IMR-90 (cell line): ENCODE measurements around the gene DNM3. TPM values are rescaled to one million over a fixed set of nuclear protein-coding genes. Genes with fewer than 3 reads are reported as not detected.

Experiments
- ATAC-seq: fragments of 200-7000 bp; cut with Tn5 transposase; 2 replicates; pipeline ENCODE4 v1.9.1; 2020; ENCODE audit warnings: low read depth, mild to moderate bottlenecking, moderate library complexity
- BruUV-seq: library from RNA; stranded (reverse); fragments of 400-500 nt; replicated peaks from 2 replicates; lab custom pipeline; 2021; lab: Mats Ljungman, UMichigan
- CTCF ChIA-PET: fragments of 300-600 bp; formaldehyde crosslinking; extraction: SDS; loops from one replicate; lab custom pipeline; 2021; ENCODE audit warnings: antibody characterized with exemption; lab: Yijun Ruan, JAX
- POLR2A ChIA-PET: fragments of 300-600 bp; sonication (Branson Sonifier 250); formaldehyde crosslinking; loops from one replicate; lab custom pipeline; 2022; ENCODE audit warnings: antibody characterized with exemption; ENCODE audit not compliant: unreplicated experiment; lab: Charles Lee
- DNase-seq: peaks from one replicate; pipeline ENCODE4 v3.0.0; 2013
- H2AFZ ChIP-seq: replicated peaks from 2 replicates; pipeline ENCODE3; 2013; ENCODE audit warnings: low read length, mild to moderate bottlenecking; ENCODE audit not compliant: poor library complexity
- H2AK5ac ChIP-seq: 2 replicates; pipeline ENCODE4 v1.6.1; 2013; ENCODE audit warnings: low read depth, low read length, inconsistent platforms
- H2AK9ac ChIP-seq: replicated peaks from 2 replicates; pipeline ENCODE3; 2013; ENCODE audit warnings: mild to moderate bottlenecking, low read depth, low read length, moderate library complexity; ENCODE audit not compliant: poor library complexity
- H2BK120ac ChIP-seq: 2 replicates; pipeline ENCODE4 v1.6.1; 2013; ENCODE audit warnings: low read depth, low read length, inconsistent platforms
- H2BK15ac ChIP-seq: 3 replicates; pipeline ENCODE4 v1.6.1; 2013; ENCODE audit warnings: low read depth, low read length, inconsistent platforms
- H2BK20ac ChIP-seq: 2 replicates; pipeline ENCODE4 v1.6.1; 2013; ENCODE audit warnings: low read depth, mild to moderate bottlenecking, inconsistent platforms, low read length, moderate library complexity
- H2BK5ac ChIP-seq: 2 replicates; pipeline ENCODE4 v1.6.1; 2013; ENCODE audit warnings: mild to moderate bottlenecking, low read depth, low read length, inconsistent platforms; ENCODE audit not compliant: poor library complexity, severe bottlenecking
- H3K14ac ChIP-seq: replicated peaks from 2 replicates; pipeline ENCODE4 v1.6.1; 2013; ENCODE audit warnings: low read depth, low read length, inconsistent platforms
- H3K18ac ChIP-seq: 2 replicates; pipeline ENCODE4 v1.6.1; 2013; ENCODE audit warnings: low read depth, low read length, control low read depth
- H3K23ac ChIP-seq: 2 replicates; pipeline ENCODE4 v1.6.1; 2013; ENCODE audit warnings: low read depth, low read length, inconsistent platforms
- H3K27ac ChIP-seq: 2 replicates; pipeline ENCODE4 v1.5.1; 2013; ENCODE audit warnings: mild to moderate bottlenecking, control low read depth, low read length; ENCODE audit not compliant: insufficient read depth
- H3K27me3 ChIP-seq: 2 replicates; pipeline ENCODE4 v1.6.1; 2013; ENCODE audit warnings: low read length; ENCODE audit not compliant: control insufficient read depth, insufficient read depth
- H3K36me3 ChIP-seq: 2 replicates; pipeline ENCODE4 v1.6.1; 2013; ENCODE audit warnings: low read length, mixed read lengths; ENCODE audit not compliant: control insufficient read depth, insufficient read depth
- H3K4ac ChIP-seq: 2 replicates; pipeline ENCODE4 v1.6.1; 2013; ENCODE audit warnings: low read depth, low read length, inconsistent platforms
- H3K4me1 ChIP-seq: 2 replicates; pipeline ENCODE4 v1.6.1; 2013; ENCODE audit warnings: low read length, mixed read lengths; ENCODE audit not compliant: control insufficient read depth, insufficient read depth
- H3K4me2 ChIP-seq: 2 replicates; pipeline ENCODE4 v1.6.1; 2013; ENCODE audit warnings: low read depth, mild to moderate bottlenecking, control low read depth, low read length, moderate library complexity
- H3K4me3 ChIP-seq: 2 replicates; pipeline ENCODE4 v1.5.1; 2013; ENCODE audit warnings: low read depth, mild to moderate bottlenecking, control low read depth, low read length, moderate library complexity; ENCODE audit not compliant: insufficient read depth
- H3K56ac ChIP-seq: 2 replicates; pipeline ENCODE4 v1.6.1; 2013; ENCODE audit warnings: low read length, inconsistent platforms; ENCODE audit not compliant: insufficient read depth; ENCODE audit errors: extremely low read depth
- H3K79me1 ChIP-seq, 2 experiments: 2 replicates each; pipeline ENCODE4 v1.6.1; 2013; ENCODE audit warnings: low read length in 2 of 2, inconsistent platforms in 1 of 2, low read depth in 1 of 2
- H3K9ac ChIP-seq: 2 replicates; pipeline ENCODE4 v1.6.1; 2013; ENCODE audit warnings: low read depth, low read length, control low read depth
- H3K9me1 ChIP-seq: 2 replicates; pipeline ENCODE4 v1.6.1; 2013; ENCODE audit warnings: low read length, inconsistent platforms; ENCODE audit not compliant: insufficient read depth
- H3K9me3 ChIP-seq: 2 replicates; pipeline ENCODE4 v1.6.1; 2013; ENCODE audit warnings: low read length; ENCODE audit not compliant: control insufficient read depth, insufficient read depth
- H4K20me1 ChIP-seq: 2 replicates; pipeline ENCODE4 v1.6.1; 2013; ENCODE audit warnings: low read length, inconsistent platforms; ENCODE audit not compliant: insufficient read depth
- H4K5ac ChIP-seq: 2 replicates; pipeline ENCODE4 v1.6.1; 2013; ENCODE audit warnings: mild to moderate bottlenecking, low read depth, low read length, control low read depth
- H4K8ac ChIP-seq, 2 experiments: 2 replicates each; pipeline ENCODE4 v1.6.1; 2013; ENCODE audit warnings: low read depth in 2 of 2, low read length in 2 of 2, control low read depth in 1 of 2, inconsistent platforms in 1 of 2
- H4K91ac ChIP-seq: 2 replicates; pipeline ENCODE4 v1.6.1; 2013; ENCODE audit warnings: low read depth, low read length, inconsistent platforms; ENCODE audit not compliant: insufficient read depth
- BHLHE40 ChIP-seq: fragments of 150-350 bp; IDR thresholded peaks from 2 replicates; pipeline ENCODE4 v1.6.1; 2016; ENCODE audit warnings: mild to moderate bottlenecking, low read depth, low read length
- CEBPB ChIP-seq: IDR thresholded peaks from 2 replicates; pipeline ENCODE4 v1.6.1; 2012; ENCODE audit warnings: low read depth, low read length, improper control_type of control experiment
- CHD1 ChIP-seq: IDR thresholded peaks from 2 replicates; pipeline ENCODE4 v1.6.1; 2012; ENCODE audit warnings: low read depth, low read length, improper control_type of control experiment
- ELK1 ChIP-seq: fragments of 150-350 bp; IDR thresholded peaks from 2 replicates; pipeline ENCODE4 v1.6.1; 2016; ENCODE audit warnings: low read depth, mild to moderate bottlenecking, low read length, moderate library complexity, borderline replicate concordance
- FOS ChIP-seq: fragments of 150-350 bp; IDR thresholded peaks from 2 replicates; pipeline ENCODE4 v1.6.1; 2016; ENCODE audit warnings: low read depth, low read length
- MAFK ChIP-seq: IDR thresholded peaks from 2 replicates; pipeline ENCODE4 v1.6.1; 2012; ENCODE audit warnings: low read depth, low read length, improper control_type of control experiment
- MAZ ChIP-seq: IDR thresholded peaks from 2 replicates; pipeline ENCODE4 v1.6.1; 2012; ENCODE audit warnings: low read depth, mild to moderate bottlenecking, low read length, improper control_type of control experiment, moderate library complexity, borderline replicate concordance
- MXI1 ChIP-seq: IDR thresholded peaks from 2 replicates; pipeline ENCODE4 v1.6.1; 2012; ENCODE audit warnings: low read depth, mild to moderate bottlenecking, low read length, moderate library complexity, borderline replicate concordance
- NFE2L2 ChIP-seq: fragments of 150-350 bp; IDR thresholded peaks from 2 replicates; pipeline ENCODE4 v1.6.1; 2016; ENCODE audit warnings: low read depth, mild to moderate bottlenecking, low read length
- POLR2A ChIP-seq: IDR thresholded peaks from 2 replicates; pipeline ENCODE4 v1.6.1; 2012; ENCODE audit warnings: mild to moderate bottlenecking, low read depth, low read length
- RAD21 ChIP-seq: IDR thresholded peaks from 2 replicates; pipeline ENCODE4 v1.6.1; 2012; ENCODE audit warnings: low read length, improper control_type of control experiment
- RCOR1 ChIP-seq: IDR thresholded peaks from 2 replicates; pipeline ENCODE4 v1.6.1; 2012; ENCODE audit warnings: mild to moderate bottlenecking, low read length, improper control_type of control experiment; ENCODE audit not compliant: insufficient replicate concordance
- RFX5 ChIP-seq: IDR thresholded peaks from 2 replicates; pipeline ENCODE4 v1.8.0; 2012; ENCODE audit warnings: low read depth, mild to moderate bottlenecking, low read length, moderate library complexity
- SMC3 ChIP-seq: fragments of 150-350 bp; IDR thresholded peaks from 2 replicates; pipeline ENCODE4 v1.6.1; 2016; ENCODE audit warnings: low read depth, mild to moderate bottlenecking, antibody characterized with exemption, low read length, moderate library complexity
- USF2 ChIP-seq: fragments of 150-350 bp; IDR thresholded peaks from 2 replicates; pipeline ENCODE4 v1.6.1; 2017; ENCODE audit warnings: mild to moderate bottlenecking, antibody characterized with exemption, low read length, low read depth
- WGBS, 2 experiments: methylation state at CpG; one replicate each; pipeline versions ENCODE4 v1.1.5 to v1.1.7; 2013; ENCODE audit warnings: missing lambda C conversion rate in 2 of 2; ENCODE audit not compliant: insufficient read length in 1 of 2; ENCODE audit errors: extremely low coverage in 2 of 2; 5-methylcytosine and 5-hydroxymethylcytosine counted together
- dilution Hi-C: fragments of 300-500 bp; cut with HindIII; formaldehyde crosslinking; loops from one replicate; pipeline ENCODE4 v1.14.3; 2018; ENCODE audit warnings: low sequenced_read_pairs; ENCODE audit not compliant: unreplicated experiment
- in situ Hi-C: fragments of 300-500 bp; cut with MboI; formaldehyde crosslinking; loops from 3 replicates; pipeline ENCODE4 v1.14.3; 2019; ENCODE audit warnings: low sequenced_read_pairs, inconsistent platforms, mixed read lengths
- intact Hi-C: fragments of 100-400 bp; cut with micrococcal nuclease; formaldehyde crosslinking; loops from 2 replicates; pipeline ENCODE4 v1.10.0; 2022
- polyA plus RNA-seq, 3 experiments: library from polyadenylated mRNA; depleted of rRNA; stranded (reverse); fragments of >200 nt; gene quantifications; 2 replicates each; pipeline ENCODE4 v1.2.3, GENCODE V29; 2012; ENCODE audit warnings: low replicate concordance in 1 of 3
- total RNA-seq: library from RNA; depleted of rRNA; stranded (reverse); fragments of >200 nt; gene quantifications from 2 replicates; pipeline ENCODE4 v1.2.3, GENCODE V29; 2012
- TF ChIP-seq, protein P1 (sequence below): conservative IDR thresholded peaks from 2 replicates; pipeline ENCODE4 v1.5.1; 2012; ENCODE audit warnings: mild to moderate bottlenecking, low read depth, low read length, improper control_type of control experiment

DNM3 gene
- total and polyA plus RNA-seq, 2 of the 4 experiments (the other 2 are of a cell fraction), result 0.36 TPM

DNA sequence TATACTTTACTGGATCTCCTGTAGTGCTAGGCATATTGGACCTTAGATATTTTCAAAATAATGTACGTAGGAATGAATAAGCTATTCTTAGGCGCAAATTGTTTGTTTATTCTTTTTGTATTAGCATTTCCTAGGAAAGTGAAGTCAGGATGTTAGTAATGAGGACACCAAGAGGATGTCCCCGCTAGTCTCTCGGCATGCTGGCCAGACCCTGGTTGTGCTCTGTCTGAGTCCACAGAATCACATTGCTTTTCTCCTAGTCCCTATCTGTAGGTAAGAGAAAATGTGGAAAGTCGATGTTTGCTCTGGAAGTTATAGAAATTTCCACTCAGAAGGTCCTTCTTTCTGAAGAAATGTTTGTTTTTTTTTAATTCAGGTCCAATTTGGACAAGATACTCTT, 31.1 kb downstream of the DNM3 start:
- Histone ChIP-seq H3K23ac (no peak overlapping the region), H4K8ac (no peak overlapping the region), H2BK15ac (no peak overlapping the region), H2BK5ac (no peak overlapping the region), H3K9me3 (no peaks in the 10 kb centered on the region), H3K4me3 (no peak overlapping the region), H3K4me1 (no peaks in the 10 kb centered on the region), H2BK20ac (no peak overlapping the region), H3K27ac (no peak overlapping the region), H3K18ac (no peak overlapping the region), H3K36me3 (no peaks in the 10 kb centered on the region), H2AK5ac (no peak overlapping the region), H3K4ac (no peak overlapping the region), H2AFZ (no peak overlapping the region), H3K4me2 (no peak overlapping the region), H3K79me1 (no peaks in the 10 kb centered on the region), H2BK120ac (no peak overlapping the region), H4K5ac (no peak overlapping the region), H4K20me1 (no peaks in the 10 kb centered on the region), H3K27me3 (peaks cover 2% of the 10 kb centered on the region; the same call in 1 of the 2 replicates), H3K9ac (no peak overlapping the region), H2AK9ac (no peak overlapping the region), H3K14ac (no peak overlapping the region), H3K9me1 (no peaks in the 10 kb centered on the region), H3K56ac (no peak overlapping the region), H4K91ac (no peak overlapping the region)
- CTCF ChIA-PET, result no interaction called here
- POLR2A ChIA-PET, result no interaction called here
- dilution Hi-C loops, result no loop called here
- DNase-seq, result no peak
- BruUV-seq, result no TSS peak
- WGBS, 2 experiments, result no CpG with 5 or more reads among the region's 5 CpGs
- TF ChIP-seq RAD21 (no peak), MAFK (no peak), ELK1 (no peak), POLR2A (no peak), CHD1 (no peak), SMC3 (no peak), RFX5 (no peak), USF2 (no peak), CEBPB (no peak), RCOR1 (no peak), BHLHE40 (no peak), FOS (no peak), MAZ (no peak), NFE2L2 (no peak), MXI1 (no peak)
- TF ChIP-seq, protein P1, sequence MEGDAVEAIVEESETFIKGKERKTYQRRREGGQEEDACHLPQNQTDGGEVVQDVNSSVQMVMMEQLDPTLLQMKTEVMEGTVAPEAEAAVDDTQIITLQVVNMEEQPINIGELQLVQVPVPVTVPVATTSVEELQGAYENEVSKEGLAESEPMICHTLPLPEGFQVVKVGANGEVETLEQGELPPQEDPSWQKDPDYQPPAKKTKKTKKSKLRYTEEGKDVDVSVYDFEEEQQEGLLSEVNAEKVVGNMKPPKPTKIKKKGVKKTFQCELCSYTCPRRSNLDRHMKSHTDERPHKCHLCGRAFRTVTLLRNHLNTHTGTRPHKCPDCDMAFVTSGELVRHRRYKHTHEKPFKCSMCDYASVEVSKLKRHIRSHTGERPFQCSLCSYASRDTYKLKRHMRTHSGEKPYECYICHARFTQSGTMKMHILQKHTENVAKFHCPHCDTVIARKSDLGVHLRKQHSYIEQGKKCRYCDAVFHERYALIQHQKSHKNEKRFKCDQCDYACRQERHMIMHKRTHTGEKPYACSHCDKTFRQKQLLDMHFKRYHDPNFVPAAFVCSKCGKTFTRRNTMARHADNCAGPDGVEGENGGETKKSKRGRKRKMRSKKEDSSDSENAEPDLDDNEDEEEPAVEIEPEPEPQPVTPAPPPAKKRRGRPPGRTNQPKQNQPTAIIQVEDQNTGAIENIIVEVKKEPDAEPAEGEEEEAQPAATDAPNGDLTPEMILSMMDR, result no peak
- no peak for ATAC-seq
- intact Hi-C loops, result no loop called here
- in situ Hi-C loops, result no loop called here
